Measurements from ENCODE around the gene ANKRD39. TPM values are rescaled to one million over a fixed set of nuclear protein-coding genes. Genes with fewer than 3 reads are reported as not detected.

Gene ANKRD39
- total and polyA plus RNA-seq, 2 of the 4 experiments (the other 2 are of a cell fraction): 12.5 to 17.0 TPM

DNA sequence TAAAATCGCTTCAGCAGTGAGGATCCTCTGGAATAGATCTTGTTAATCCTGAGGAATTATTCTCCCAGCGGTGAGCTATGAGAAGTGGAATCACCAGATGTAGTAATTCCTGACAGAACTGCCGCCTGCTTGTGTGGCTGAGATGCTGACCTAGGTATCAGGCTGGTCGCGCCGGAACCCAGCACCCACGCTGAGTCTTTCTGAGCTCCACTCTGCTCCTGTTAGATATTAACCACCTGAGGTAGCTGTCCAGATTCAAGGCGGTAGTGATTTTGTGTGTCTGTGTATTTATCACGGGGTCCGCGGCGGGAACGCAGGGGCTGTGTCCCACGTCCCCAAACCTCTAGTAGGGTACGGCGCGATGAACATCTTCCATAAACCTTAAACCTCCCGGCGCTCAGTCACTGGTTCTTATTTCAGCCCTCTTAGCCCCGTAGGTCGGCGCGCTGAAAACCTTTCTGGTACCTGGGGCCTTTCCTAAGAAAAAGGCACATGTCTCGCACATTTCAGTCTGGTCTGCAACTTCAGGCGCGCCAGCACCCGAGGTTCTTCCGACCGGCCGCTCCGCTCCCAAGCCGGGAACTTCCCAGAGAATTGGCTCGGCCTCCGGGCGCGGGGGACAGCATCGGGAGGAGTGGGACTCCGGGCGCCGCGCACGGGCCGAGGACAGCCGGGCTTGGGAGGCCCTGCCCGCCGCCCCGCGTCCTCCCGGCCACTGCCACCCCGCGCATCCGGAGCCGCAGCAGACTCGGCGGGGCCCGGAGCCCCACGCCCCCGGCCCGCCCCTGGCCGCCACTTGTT lies 42.3 kb downstream of the ANKRD39 start (continued):
- TF ChIP-seq POLR2A (IDR thresholded peaks at IDR 0.05; ENCODE audit: low read depth, low read length) (no peak), BHLHE40 (IDR thresholded peaks at IDR 0.05; ENCODE audit: low read depth, low read length) (no peak)

GRCh38 chr2:96813656-96814055 lies 44.2 kb downstream of the ANKRD39 start:
- intact Hi-C loops (cut with micrococcal nuclease) (no loop called here), in situ Hi-C loops (cut with MboI; ENCODE audit: low sequenced_read_pairs) (no loop called here), dilution Hi-C loops (cut with HindIII; ENCODE audit: low sequenced_read_pairs, unreplicated experiment) (no loop called here)
- Histone ChIP-seq H3K14ac (replicated peaks; ENCODE audit: low read depth, low read length) (no peak overlapping the region), H4K20me1 (ENCODE audit: insufficient read depth, low read length) (peaks cover 16% of the 10 kb centered on the region), H3K4me3 (ENCODE audit: insufficient read depth, low read depth, low read length) (no peak overlapping the region), H3K18ac (ENCODE audit: low read depth, low read length) (no peak overlapping the region), H2BK20ac (ENCODE audit: low read depth, low read length) (no peak overlapping the region), H2AK9ac (replicated peaks; ENCODE audit: low read depth, low read length, poor library complexity) (no peak overlapping the region), H3K4ac (ENCODE audit: low read depth, low read length) (no peak overlapping the region), H4K5ac (ENCODE audit: low read depth, low read length) (no peak overlapping the region), H3K9me1 (ENCODE audit: insufficient read depth, low read length) (peaks cover 13% of the 10 kb centered on the region), H2BK5ac (ENCODE audit: low read depth, low read length, poor library complexity, severe bottlenecking) (no peak overlapping the region), H2BK15ac (ENCODE audit: low read depth, low read length) (no peak overlapping the region), H2BK120ac (ENCODE audit: low read depth, low read length) (no peak overlapping the region), H2AFZ (replicated peaks; ENCODE audit: low read length, poor library complexity) (no peak overlapping the region), H3K9me3 (ENCODE audit: control insufficient read depth, insufficient read depth, low read length) (no peaks in the 10 kb centered on the region), H3K27me3 (ENCODE audit: control insufficient read depth, insufficient read depth, low read length) (no peaks in the 10 kb centered on the region), H2AK5ac (ENCODE audit: low read depth, low read length) (no peak overlapping the region), H3K36me3 (ENCODE audit: control insufficient read depth, insufficient read depth, low read length) (peaks cover 2% of the 10 kb centered on the region; the same call in 1 of the 2 replicates), H3K27ac (ENCODE audit: insufficient read depth, low read length) (no peak overlapping the region), H3K4me2 (ENCODE audit: low read depth, low read length) (no peak overlapping the region), H3K9ac (ENCODE audit: low read depth, low read length) (no peak overlapping the region), H3K4me1 (ENCODE audit: control insufficient read depth, insufficient read depth, low read length) (peaks cover 12% of the 10 kb centered on the region), H3K56ac (ENCODE audit: extremely low read depth, insufficient read depth, low read length) (no peak overlapping the region), H3K79me1 (ENCODE audit: low read depth in 1 of 2, low read length in 2 of 2) (peaks cover 12 to 15% of the 10 kb centered on the region in 2 experiments), H4K8ac (ENCODE audit: low read depth in 2 of 2, low read length in 2 of 2) (no peak overlapping the region), H3K23ac (ENCODE audit: low read depth, low read length) (no peak overlapping the region), H4K91ac (ENCODE audit: insufficient read depth, low read depth, low read length) (no peak overlapping the region)
- no TSS peak for BruUV-seq (replicated peaks)
- ATAC-seq (ENCODE audit: low read depth): no peak
- ChIA-PET POLR2A (ENCODE audit: unreplicated experiment) (interaction anchor here (0.7 kb wide), 1 partner anchor 149 kb away, joined by 3 read pairs; no protein-coding TSS in a partner anchor), CTCF (no interaction called here)
- WGBS, 2 experiments (ENCODE audit: extremely low coverage in 2 of 2, insufficient read length in 1 of 2): 92% methylated on average over 2 of the region's 4 CpGs; no CpG with 5 or more reads in 1 of the 2 experiments
- TF ChIP-seq, protein P1, sequence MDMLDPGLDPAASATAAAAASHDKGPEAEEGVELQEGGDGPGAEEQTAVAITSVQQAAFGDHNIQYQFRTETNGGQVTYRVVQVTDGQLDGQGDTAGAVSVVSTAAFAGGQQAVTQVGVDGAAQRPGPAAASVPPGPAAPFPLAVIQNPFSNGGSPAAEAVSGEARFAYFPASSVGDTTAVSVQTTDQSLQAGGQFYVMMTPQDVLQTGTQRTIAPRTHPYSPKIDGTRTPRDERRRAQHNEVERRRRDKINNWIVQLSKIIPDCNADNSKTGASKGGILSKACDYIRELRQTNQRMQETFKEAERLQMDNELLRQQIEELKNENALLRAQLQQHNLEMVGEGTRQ (IDR thresholded peaks at IDR 0.05; ENCODE audit: low read depth, low read length): no peak
- TF ChIP-seq SMC3 (IDR thresholded peaks at IDR 0.05; ENCODE audit: low read depth, low read length): no peak
- no peak for TF ChIP-seq FOS (IDR thresholded peaks at IDR 0.05; ENCODE audit: low read depth, low read length)
- TF ChIP-seq RCOR1 (IDR thresholded peaks at IDR 0.05; ENCODE audit: insufficient replicate concordance, low read length): no peak
- no peak for TF ChIP-seq CHD1 (IDR thresholded peaks at IDR 0.05; ENCODE audit: low read depth, low read length)
- TF ChIP-seq RFX5 (IDR thresholded peaks at IDR 0.05; ENCODE audit: low read depth, low read length): no peak
- no peak for DNase-seq

Measured in IMR-90 (cell line).